ELF-1 (cell line): Measurements from ENCODE around the gene FAT1.
"Not testable (repeated sequence)": the region's sequence is repeated elsewhere in the genome, so short reads cannot be mapped to it uniquely, and the experiment has no call there.

Experiments
- DNase-seq: peaks from one replicate; pipeline ENCODE4 v3.0.0-alpha.2; 2016; ENCODE audit warnings: low read depth, low spot score

The FAT1 gene

DNA sequence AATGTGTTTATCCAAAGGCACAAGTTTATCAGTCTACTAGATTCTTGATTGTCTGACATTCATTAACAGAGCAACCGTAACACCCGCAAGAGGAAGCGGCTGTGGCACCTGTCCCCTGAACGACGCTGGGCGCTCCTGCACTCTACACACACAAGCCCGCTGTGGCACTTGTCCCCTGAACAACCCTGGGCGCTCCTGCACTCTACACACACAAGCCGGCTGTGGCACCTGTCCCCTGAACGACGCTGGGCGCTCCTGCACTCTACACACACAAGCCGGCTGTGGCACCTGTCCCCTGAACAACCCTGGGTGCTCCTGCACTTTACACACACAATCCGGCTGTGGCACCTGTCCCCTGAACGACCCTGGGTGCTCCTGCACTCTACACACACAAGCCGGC, 64.2 kb downstream of the FAT1 start:
- not testable (repeated sequence) for DNase-seq

DNA sequence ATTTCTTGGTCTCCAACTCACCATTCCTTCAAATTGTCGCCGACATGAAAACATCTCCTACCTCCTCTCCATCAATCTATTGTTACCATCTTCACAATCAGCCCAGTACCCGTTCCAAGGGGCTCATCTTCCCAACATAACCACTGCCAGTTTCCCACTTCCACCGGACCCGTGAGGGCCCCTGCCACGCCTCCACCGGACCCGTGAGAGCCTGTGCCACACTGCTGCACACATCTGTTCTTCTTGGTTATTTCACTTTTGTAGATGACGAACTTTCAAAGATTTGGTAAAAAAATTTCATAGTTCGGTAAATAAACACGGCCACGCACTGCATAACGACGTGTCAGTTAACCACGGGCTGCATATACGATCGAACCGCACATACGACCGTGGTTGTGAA, 65.0 kb downstream of the FAT1 start:
- DNase-seq: no peak

DNA sequence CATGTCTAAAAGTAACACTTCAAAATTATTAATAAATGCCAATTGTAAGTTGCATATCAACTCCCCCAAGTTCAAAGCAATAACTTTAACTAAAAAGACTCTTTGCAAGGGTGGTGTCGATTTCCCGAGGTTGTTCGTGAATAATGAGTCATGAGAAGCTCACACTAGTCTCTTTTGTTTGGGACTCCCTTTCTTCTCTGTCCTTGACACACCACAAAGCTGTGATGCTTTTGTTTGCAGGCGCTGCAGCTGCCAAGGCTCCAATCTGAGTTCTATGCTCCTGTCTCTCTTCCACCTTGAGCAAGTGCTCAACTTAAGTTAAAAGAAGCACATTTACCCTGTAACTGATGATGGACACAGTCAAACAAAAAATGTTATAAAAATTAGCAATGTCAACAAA, 65.9 kb downstream of the FAT1 start:
- DNase-seq: no peak

DNA sequence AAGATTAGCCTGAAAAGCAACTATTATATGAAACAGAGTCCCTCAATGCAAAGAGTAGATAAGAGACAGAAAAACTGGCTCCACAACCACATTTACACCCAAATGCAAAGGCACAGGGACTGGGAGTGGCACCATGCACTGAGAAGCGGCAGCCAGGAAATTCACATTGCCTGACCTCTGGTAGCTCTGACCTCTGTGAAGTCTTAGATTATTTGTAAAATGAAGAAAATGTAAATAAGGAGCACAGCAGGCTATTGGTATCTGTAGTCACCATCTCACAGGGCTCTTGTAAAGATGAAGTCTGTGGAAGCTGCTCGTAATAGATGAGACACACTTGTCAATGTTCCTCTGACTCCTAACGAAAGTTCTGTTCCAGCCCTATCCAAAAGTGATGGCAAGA, 69.7 kb downstream of the FAT1 start:
- no peak for DNase-seq

DNA sequence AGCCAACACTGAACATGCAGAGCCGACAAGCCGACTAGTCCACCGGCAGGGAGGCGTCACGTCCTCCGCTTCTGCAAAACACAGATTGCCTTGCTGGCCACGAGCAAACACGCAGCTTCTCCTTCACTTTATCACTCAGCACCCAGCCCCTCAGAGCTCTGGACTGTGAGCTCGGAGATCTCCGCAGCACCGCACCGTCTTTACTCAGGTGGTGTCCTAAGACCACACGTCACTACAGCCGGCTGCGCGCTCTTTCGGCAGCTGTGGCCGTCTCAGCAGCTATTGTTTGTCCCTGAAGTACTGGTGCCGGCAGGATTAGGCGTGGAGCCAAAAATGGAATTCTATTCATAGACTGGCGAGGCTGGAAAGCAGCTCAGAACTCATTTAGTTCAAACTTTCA, 72.0 kb downstream of the FAT1 start:
- no peak for DNase-seq

DNA sequence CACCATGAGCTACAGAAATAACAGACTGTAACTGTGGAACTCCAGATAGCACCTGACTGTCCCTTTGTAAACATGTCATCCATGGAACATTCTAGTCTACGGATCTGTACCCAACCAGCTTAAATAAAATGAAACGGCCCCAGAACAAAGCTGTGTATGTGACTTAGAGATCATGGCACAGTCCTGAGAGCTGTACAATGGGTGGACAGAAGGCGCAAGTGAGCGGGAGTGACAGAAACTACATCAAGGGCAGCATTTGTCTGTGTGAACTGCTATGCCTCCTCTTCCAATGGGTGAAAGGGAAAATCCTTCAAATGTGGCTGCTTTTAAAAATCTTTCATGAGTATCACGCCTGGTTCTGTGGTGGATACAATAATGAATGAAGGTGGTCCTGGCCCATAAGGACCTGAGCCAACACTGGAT, 72.5 kb downstream of the FAT1 start:
- no peak for DNase-seq

DNA sequence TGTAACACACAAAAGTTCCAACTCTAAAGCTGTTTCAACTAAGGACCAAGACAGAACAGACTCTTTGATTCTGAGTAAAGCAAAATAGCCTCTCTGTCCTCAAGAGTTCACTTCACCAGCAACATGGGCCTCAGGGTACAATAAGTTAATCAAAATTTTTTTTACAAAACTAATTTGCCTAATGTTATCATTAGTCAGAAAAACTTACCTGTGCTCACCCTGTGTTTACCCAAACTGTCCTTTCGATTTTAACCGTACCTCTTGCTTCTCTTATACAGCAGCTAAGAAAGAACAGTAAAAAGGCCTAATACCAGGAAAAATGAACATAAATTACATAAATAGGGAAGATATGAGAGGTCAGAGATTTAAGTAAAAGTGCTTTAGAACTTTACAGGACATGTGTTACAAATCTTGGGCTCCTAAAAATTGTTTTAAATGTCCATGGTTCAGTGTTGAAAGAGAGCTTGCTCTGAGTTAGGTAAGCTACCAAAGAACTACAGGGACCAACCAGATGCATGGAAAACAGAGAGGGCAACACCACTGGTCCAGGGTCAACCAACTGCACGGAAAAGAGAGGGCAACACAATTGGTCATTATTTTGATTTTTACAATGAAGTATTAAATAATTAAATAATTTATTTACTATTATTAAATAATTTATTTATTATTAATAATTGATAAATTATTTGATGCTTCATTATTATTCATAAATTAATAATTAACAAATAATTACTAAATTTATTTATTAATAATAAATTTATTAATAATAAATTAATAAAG, 73.1 kb downstream of the FAT1 start:
- DNase-seq: no peak

DNA sequence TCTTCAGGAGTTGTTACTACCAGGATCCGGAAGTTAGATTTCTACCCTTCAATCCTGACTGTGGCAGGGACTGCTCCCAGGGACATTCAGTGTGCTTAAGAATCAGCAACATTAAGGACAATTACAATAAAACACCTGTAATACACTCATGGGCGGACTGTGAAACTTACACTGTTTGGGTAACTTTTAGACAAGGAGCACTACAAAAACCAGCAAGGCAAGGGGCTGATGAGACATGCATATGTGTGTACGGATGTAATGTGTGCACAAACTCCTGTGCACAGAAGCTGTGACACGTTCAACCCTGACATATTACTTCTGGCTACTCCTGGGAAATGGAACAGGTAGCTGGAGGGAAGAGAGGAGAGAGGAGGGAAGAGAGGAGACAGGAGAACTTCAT, 75.8 kb downstream of the FAT1 start:
- no peak for DNase-seq

DNA sequence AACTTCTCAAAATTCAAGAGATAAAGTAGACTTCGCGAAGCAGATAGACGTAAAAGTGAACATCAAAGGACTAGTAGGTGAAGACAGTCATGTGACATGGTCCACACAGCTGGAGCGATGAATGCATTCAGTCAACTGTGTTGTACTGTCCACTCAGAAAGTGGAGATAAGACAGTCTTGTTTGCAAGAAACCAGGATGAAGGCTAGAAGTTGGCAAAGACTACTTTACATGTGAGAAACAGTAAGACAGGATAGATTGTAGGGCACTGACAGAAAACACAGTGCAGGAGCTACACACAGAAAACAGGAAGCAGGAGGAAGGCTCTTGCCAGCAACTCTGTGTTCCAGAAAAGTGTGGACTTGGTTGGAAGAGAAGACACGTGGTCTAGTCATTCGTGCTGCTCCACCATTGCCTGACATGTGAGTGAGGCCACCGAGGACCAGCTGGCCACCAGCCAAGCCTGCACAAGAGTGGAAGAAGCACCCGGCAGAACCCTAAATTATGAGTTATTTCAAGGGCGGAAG, 78.9 kb downstream of the FAT1 start:
- no peak for DNase-seq

DNA sequence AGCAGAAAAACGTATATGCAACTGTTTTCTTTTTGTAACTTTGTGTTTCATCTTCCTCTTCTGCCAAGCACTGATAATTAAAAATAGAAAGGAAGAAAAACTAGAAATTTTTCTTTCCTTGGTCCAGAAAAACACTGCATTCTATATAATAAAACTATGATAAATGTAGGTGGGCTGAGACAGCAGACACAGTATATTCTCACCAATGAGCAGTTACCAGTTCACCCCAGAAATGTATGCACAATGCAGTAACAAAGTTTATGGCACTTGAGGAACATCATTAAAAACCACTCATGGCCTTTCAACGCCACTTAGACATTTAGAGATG, 79.4 kb downstream of the FAT1 start:
- DNase-seq: no peak

DNA sequence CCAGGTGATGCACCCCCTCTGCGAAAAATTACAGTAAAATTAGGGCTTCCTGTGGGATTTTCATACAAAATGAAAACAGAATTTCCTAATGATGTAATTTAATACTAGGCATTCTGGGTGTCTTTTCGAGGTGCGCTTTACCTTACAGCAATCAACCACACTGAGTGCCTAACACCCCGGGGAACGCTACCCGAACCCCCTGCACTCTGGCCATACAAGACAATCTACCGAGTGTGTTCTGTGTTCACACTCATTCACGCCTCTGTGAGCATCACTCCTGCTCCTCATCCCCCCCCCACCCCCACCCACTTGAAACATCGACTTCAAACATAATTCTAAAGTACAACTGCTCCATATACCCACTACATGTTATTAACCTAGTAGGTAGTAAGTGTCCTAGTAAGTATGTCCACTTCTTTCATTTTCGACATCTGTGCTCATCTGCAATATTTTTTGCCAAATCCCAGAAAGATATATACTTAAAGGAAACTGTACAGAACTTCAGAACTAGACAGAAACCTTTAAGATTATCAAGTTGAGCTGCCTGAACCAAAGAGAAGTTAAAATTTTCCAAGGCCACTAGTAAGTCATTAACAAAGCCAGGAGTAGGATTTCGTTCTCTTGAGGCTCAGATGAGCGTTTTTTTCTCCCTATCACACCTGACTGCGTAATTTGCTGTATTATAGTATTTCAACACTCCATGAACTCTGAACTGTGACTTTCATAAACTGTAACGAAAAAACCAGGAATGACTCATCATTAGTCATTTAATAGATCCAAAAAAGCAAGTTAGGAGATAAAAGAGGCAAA, 80.0 kb downstream of the FAT1 start:
- no peak for DNase-seq

DNA sequence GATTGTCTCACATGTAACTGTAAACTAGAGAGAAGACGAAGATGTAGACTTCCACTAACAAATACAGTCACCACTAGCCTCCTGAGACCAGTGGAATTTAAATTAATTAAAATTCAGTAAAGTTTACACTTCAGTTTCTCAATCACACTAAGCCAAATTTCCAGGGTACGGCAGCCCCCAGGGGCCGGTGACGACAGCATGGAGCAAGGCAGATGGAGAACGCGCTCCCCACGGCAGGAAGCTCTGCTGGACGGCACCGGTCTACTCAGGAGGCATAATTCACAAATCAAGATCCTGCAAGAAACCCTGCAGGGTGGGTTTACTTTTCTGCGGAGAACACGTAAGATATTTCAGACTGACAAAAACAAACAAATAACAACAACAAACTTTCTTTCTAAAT, 80.7 kb downstream of the FAT1 start:
- no peak for DNase-seq

DNA sequence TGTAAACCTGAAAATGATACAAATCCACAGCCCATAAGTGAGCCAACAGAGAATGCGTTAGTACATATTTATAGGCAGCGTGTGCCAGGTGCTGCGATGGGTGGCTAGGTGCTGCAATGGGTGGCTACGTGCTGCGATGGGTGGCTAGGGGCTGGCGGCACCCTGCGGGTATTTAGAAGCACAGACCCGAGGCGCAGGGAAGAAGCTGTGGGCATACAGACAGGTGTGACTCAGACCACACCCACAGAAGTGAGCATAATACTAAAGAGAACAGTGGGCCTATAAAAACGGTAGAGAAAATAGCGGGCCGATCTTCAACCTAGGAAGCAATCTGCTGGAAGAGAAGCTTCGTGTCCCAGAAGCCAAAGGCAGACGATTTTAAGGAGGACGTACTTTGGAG, 81.1 kb downstream of the FAT1 start:
- DNase-seq: no peak

DNA sequence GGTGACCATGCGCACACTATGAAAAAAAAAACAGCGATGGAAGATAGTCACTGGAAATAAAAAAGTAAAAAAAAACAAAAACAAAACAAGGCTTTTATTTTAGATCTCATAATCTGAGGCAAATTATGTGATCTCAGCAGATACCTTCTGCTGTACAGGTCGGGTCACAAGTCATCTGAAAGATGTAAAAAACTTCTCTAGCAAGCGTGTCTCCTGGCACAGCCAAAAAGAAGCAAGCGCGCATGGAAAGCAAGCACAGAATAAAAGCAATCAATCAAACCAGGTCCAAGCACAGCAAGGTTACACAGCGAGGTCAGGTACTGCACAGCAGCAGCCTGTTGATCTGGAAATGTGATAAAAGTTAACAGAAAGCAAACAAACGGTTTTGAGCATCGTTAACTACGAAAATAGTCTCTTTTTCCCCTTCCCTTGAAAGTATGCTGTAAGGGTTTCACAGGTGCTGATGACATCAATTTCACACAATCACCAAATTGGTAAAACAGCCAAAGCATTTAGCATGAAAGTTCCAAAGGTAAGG, 89.0 kb downstream of the FAT1 start:
- DNase-seq: no peak

DNA sequence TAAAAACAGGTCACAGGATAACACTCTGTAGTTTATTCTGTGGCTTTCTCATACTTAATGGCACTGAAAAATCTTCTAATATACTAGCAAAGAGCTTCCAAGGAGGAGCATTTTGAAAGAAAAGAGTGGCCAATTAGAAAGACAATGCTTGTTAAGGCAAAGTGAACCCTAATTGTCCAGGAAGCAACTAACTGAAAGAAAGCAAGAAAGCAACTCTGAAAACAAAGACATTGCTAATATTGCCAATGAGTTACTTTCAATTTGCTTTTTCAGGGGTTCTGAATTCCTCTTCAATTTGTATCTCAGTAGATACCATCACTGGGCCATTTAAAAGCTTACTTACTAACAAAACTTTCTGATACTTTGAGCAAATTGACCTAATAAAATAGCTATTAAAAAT, 89.8 kb downstream of the FAT1 start:
- no peak for DNase-seq

DNA sequence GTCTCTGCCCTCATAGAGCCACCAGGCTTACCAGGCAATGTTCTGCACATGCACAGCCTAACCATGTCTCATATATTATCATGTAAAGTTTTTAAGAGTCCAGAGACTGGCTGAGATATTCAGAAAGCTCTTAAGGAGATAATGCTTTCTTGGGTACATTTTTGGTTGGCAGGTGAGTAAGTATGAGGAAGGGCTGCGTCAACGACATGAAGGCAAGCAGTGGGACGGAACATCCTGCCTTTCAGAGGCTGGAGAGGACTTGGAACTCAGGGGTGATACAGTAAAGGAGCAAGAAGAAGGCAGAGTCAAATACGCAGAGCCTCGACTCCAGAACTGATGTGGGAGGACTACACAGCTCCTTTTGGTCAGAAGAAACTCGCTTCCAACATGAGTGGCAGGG, 93.5 kb downstream of the FAT1 start:
- no peak for DNase-seq

DNA sequence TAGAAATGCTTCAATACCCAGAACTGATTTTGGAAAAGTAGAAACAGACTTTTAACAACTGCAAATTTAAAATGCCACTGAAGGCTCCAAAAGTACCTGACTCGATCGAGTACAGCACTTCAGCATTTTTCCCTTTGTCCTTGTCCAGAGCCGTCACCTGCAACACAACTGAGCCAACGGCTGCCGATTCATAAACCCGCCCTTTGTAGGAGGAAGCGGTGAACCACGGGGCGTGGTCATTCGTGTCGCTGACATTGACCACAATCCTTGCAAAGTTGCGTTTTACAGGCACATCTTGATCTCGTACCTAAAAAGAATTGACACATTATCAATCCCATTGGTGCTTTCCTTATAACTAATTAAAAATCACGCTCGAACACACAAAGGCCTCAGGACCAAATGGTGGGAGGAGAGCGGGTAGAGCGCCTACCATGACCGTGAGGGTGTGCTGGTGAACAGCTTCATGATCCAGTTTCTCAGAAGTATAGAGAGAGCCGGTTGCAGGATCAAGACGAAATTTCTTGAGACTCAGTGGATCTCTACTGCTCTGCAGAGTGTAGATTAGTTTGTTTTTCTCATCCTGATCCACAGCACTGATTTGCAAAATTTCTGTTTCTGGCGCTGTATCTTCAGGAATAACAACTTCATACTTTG, 95.5 kb downstream of the FAT1 start:
- no peak for DNase-seq

DNA sequence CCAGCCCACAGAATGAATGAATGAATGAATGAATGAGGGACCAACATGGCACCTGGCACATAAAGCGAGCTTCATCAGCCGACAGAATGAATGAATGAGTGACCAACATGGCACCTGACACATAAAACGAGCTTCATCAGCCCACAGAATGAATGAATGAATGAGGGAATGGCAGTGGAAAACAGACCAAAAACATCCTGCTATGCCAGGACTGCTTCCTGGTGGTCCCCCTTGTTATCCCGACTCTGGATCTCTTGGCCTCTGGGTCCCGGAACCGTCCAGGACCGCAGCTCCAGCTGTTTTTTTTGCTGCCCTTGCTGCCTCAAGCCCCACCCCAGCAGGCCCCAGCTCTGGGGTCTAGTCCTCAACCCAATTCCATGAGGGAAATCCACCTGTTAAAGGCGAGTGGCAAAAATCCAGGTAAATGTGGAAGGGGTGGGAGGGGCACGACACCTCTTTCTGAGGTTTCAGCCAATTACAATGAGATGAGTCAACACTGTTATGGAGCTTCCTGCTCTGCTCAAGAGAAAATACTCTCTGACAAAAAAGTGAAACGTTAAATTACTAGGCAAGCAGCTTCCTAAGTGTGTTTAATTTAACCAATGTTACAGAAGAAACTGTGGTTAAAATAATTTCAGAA, 96.3 kb downstream of the FAT1 start:
- DNase-seq: peak; percentile 33

DNA sequence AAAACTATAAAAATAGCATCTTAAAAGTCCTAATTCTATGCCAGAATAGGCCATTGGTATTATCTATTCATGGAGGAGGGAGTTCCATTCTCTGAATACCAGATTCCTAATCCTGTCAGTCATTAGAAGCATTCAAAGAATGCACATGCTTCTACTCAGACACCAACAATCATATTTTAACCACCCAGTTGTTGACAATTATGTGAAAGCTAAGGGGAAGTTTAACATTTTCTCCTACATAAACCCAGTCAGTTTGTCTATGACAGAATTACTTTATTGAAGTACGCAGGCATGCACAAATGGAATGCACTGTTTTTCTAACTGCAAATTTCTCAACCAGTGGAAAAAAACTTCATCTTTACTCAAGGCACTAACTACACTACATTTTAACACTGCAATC, 98.7 kb downstream of the FAT1 start:
- no peak for DNase-seq

DNA sequence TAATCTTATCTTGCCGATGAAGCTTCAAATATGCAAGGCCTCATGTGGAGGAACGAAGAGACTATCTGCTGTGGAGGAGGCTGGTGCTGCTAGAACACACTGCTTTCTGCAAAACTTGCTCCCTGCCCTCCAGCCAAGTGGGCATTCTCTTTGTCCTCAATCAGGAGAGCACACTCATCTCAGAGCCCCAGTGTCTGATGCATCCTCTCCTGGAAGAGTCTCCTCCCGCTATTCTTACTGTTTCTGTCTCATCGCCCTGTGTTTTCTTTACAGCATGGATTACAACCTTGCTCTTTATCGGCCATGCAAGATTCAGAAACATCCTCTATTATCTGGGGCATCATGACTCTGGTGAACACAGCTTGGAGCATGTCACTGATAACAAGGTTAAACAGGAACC, 100.1 kb downstream of the FAT1 start:
- no peak for DNase-seq

DNA sequence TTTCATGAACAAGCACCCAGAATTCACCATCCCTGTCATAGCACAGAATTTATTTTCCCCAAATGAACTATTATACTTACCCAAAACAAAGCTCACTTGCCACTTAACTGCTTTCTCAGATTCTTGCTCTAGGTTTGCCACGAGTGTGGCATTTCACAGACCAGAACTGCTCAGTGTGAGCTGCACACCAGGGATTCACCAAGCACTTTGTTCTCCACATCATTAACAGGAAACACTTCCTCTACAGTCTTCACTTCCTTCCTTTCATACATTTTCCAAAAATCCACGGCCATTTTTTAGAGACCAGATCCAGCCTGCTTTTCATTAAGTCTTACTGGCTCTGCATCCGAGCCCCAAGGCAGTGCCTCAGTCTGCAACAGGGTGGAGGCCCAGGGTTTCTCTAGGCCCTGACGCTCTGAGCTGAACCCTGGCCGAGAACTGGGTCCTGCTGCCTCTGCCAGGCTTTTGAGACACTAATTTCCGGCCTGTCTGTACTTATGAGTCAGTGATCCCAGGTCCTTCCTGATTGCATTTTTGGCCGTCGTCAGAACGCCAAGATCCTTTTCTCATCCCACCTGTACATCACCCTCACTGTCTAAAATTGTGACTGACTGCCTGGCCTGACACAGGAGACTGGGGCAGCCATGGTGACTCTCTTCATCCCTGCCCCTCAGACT, 100.7 kb downstream of the FAT1 start:
- no peak for DNase-seq
